Peyer's patch (tissue), 4 donors: ENCODE measurements around the gene DHRS1. TPM values are rescaled to one million over a fixed set of nuclear protein-coding genes. Genes with fewer than 3 reads are reported as not detected.

Source experiments
- DNase-seq, 3 donors: peaks; one replicate each; pipeline ENCODE4 v3.0.0-alpha.2; 2017 to 2019
- H3K27ac ChIP-seq, 4 donors: fragments of 200-600 bp; sonication (generic); one replicate each; pipeline ENCODE4 v1.5.1; 2016 to 2019
- H3K27me3 ChIP-seq, 2 donors: fragments of 200-600 bp; sonication (generic); one replicate each; pipeline ENCODE4 v1.5.1; 2019
- H3K36me3 ChIP-seq, 3 donors: fragments of 200-600 bp; sonication (generic); one replicate each; pipeline ENCODE4 v1.5.1; 2016 to 2019
- H3K4me1 ChIP-seq, 4 donors: fragments of 200-600 bp; sonication (generic); one replicate each; pipeline ENCODE4 v1.5.1; 2016 to 2019
- H3K4me3 ChIP-seq, 4 donors: fragments of 200-600 bp; sonication (generic); 1 replicate in 3 of 4; 2 replicates in 1 of 4; pipeline ENCODE4 v1.5.1; 2016 to 2019; ENCODE audit warnings: mild to moderate bottlenecking in 1 of 4
- H3K9me3 ChIP-seq, 4 donors: fragments of 200-600 bp; sonication (generic); one replicate each; pipeline ENCODE4 v1.5.1; 2016 to 2019; ENCODE audit warnings: mild to moderate bottlenecking in 1 of 4
- POLR2A ChIP-seq, 2 donors: fragments of 450-650 bp; IDR thresholded peaks; one replicate each; pipeline ENCODE4 v1.5.1; 2017; ENCODE audit warnings: antibody characterized with exemption in 2 of 2, mild to moderate bottlenecking in 2 of 2, moderate library complexity in 2 of 2
- total RNA-seq, 4 donors: library from RNA; depleted of rRNA; stranded (reverse); fragments of >200 nt; gene quantifications; one replicate each; pipeline ENCODE4 v1.1.0, GENCODE V29; 2016
- TF ChIP-seq, protein P1 (sequence below), 6 experiments: fragments of 450-650 bp in 4 of 6; fragments of 200-600 bp in 2 of 6; sonication (generic) in 1 of 6; IDR thresholded peaks; one replicate each; pipeline ENCODE4 v1.5.1; 2017 to 2019; ENCODE audit warnings: antibody characterized with exemption in 6 of 6, mild to moderate bottlenecking in 3 of 6, moderate library complexity in 1 of 6

The DHRS1 gene
- total RNA-seq, 4 donors from 2014 or later: 51.2 to 130 (median 67.1) TPM

GRCh38 chr14:24325963-24326362, 26.4 kb upstream of the DHRS1 start:
- Histone ChIP-seq H3K27ac (no peak overlapping the region), H3K9me3 (no peaks in the 10 kb centered on the region), H3K4me3 (no peak overlapping the region), H3K27me3 (no peaks in the 10 kb centered on the region), H3K36me3 (no peaks in the 10 kb centered on the region), H3K4me1 (no peaks in the 10 kb centered on the region)
- TF ChIP-seq, protein P1, sequence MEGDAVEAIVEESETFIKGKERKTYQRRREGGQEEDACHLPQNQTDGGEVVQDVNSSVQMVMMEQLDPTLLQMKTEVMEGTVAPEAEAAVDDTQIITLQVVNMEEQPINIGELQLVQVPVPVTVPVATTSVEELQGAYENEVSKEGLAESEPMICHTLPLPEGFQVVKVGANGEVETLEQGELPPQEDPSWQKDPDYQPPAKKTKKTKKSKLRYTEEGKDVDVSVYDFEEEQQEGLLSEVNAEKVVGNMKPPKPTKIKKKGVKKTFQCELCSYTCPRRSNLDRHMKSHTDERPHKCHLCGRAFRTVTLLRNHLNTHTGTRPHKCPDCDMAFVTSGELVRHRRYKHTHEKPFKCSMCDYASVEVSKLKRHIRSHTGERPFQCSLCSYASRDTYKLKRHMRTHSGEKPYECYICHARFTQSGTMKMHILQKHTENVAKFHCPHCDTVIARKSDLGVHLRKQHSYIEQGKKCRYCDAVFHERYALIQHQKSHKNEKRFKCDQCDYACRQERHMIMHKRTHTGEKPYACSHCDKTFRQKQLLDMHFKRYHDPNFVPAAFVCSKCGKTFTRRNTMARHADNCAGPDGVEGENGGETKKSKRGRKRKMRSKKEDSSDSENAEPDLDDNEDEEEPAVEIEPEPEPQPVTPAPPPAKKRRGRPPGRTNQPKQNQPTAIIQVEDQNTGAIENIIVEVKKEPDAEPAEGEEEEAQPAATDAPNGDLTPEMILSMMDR (IDR thresholded peaks at IDR 0.05): no peak
- TF ChIP-seq POLR2A (IDR thresholded peaks at IDR 0.05): no peak
- no peak for DNase-seq

DNA sequence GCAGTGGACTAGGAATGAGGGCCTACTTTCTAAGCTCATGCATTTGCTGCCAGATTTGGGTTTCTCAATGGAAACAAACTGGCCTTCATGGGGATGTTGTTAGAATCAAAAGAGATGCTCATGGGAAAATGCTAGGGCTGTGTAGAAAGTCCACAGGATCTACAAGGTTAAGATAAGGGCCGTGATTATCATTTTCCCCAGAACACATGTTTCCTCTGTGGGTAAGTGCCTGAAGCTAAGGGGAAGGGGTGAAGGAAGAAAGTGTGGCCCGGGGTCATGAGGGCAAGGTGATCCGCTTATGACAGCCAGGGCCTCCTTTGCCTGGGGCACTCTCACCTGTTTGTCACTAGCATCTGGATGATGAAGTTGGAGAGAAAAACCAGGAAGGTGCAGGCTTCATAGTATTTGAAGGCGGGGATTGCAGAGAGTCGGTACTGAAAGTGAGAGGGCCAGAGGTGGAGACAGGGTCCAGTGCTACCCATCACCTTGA, 25.5 kb upstream of the DHRS1 start:
- Histone ChIP-seq H3K27me3 (no peaks in the 10 kb centered on the region), H3K9me3 (no peaks in the 10 kb centered on the region), H3K4me3 (no peak overlapping the region), H3K27ac (no peak overlapping the region), H3K4me1 (no peaks in the 10 kb centered on the region), H3K36me3 (no peaks in the 10 kb centered on the region)
- TF ChIP-seq POLR2A (IDR thresholded peaks at IDR 0.05): no peak
- TF ChIP-seq, protein P1 (IDR thresholded peaks at IDR 0.05): no peak
- DNase-seq: no peak

DNA sequence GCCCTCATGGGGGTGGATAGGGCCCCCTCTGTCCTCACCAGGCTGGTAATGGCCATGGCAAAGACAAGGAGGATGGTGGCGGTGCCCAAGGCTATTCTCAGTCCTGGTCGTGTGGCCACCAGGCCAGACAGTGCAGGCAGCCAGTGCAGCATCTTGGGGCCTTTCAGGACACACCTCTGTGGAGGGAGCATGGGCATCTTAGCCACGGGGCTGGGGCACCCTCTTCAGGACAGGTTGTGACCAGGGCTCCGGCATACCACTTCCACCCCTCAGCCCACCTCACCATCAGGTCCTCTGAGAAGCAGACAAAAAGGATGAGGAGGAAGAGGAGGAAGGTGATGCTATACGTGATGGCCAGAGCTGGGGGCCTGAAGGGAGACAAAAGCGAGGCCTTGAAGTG, 24.4 kb upstream of the DHRS1 start:
- Histone ChIP-seq H3K27ac (no peak overlapping the region), H3K27me3 (no peaks in the 10 kb centered on the region), H3K36me3 (no peaks in the 10 kb centered on the region), H3K4me1 (no peaks in the 10 kb centered on the region), H3K4me3 (no peak overlapping the region), H3K9me3 (no peaks in the 10 kb centered on the region)
- no peak for TF ChIP-seq POLR2A (IDR thresholded peaks at IDR 0.05)
- TF ChIP-seq, protein P1 (IDR thresholded peaks at IDR 0.05): no peak
- DNase-seq: no peak

GRCh38 chr14:24323341-24323740, 23.8 kb upstream of the DHRS1 start:
- TF ChIP-seq POLR2A (IDR thresholded peaks at IDR 0.05): no peak
- TF ChIP-seq, protein P1 (IDR thresholded peaks at IDR 0.05): no peak
- Histone ChIP-seq H3K4me3 (no peak overlapping the region), H3K4me1 (no peaks in the 10 kb centered on the region), H3K27ac (no peak overlapping the region), H3K9me3 (no peaks in the 10 kb centered on the region), H3K27me3 (no peaks in the 10 kb centered on the region), H3K36me3 (no peaks in the 10 kb centered on the region)
- no peak for DNase-seq

GRCh38 chr14:24322672-24323071, 23.1 kb upstream of the DHRS1 start:
- no peak overlapping the region for H3K4me3 ChIP-seq
- no peaks in the 10 kb centered on the region for H3K9me3 ChIP-seq
- no peak overlapping the region for H3K27ac ChIP-seq
- no peaks in the 10 kb centered on the region for H3K36me3 ChIP-seq
- no peak for DNase-seq
- no peak for TF ChIP-seq POLR2A (IDR thresholded peaks at IDR 0.05)
- TF ChIP-seq, protein P1 (IDR thresholded peaks at IDR 0.05): no peak
- H3K27me3 ChIP-seq: no peaks in the 10 kb centered on the region
- H3K4me1 ChIP-seq: no peaks in the 10 kb centered on the region
